Endothelial cell of umbilical vein (primary cell): Measurements from ENCODE around the gene PARD3B. TPM values are rescaled to one million over a fixed set of nuclear protein-coding genes. Genes with fewer than 3 reads are reported as not detected.

ENCODE experiments used
- BruUV-seq: library from RNA; stranded (reverse); fragments of 400-500 nt; replicated peaks from 2 replicates; lab custom pipeline; 2021; lab: Mats Ljungman, UMichigan
- CTCF ChIA-PET: fragments of 300-600, 350-600 bp; sonication (Branson Sonifier 250); formaldehyde crosslinking; loops from one replicate; lab custom pipeline; 2021; ENCODE audit warnings: antibody characterized with exemption, inconsistent platforms; lab: Charles Lee
- POLR2A ChIA-PET: fragments of 300-600, 350-600 bp; sonication (Branson Sonifier 250); formaldehyde crosslinking; loops from one replicate; lab custom pipeline; 2021; ENCODE audit warnings: antibody characterized with exemption, inconsistent platforms; lab: Charles Lee
- DNase-seq: peaks from one replicate; pipeline ENCODE4 v3.0.0-alpha.2; 2011; ENCODE audit warnings: low read depth, low spot score
- FAIRE-seq: peaks from 2 replicates; lab custom pipeline; 2011; peaks lifted over from hg19 to GRCh38; lab: Jason Lieb, UNC
- H2AFZ ChIP-seq: 2 replicates; pipeline ENCODE4 v1.6.0; 2012; ENCODE audit warnings: low read depth, low read length, control low read depth, inconsistent platforms
- H3K27ac ChIP-seq: 2 replicates; pipeline ENCODE4 v1.5.1; 2011; ENCODE audit warnings: low read depth, mild to moderate bottlenecking, control low read depth, low read length, moderate library complexity; ENCODE audit not compliant: insufficient read depth
- H3K27me3 ChIP-seq, 2 experiments: 2 replicates each; pipeline versions ENCODE4 v1.6.0 to v1.6.1; 2011; ENCODE audit warnings: low read length in 2 of 2, mixed read lengths in 1 of 2; ENCODE audit not compliant: control insufficient read depth in 2 of 2, insufficient read depth in 2 of 2
- H3K36me3 ChIP-seq, 2 experiments: 2 replicates in 1 of 2; 3 replicates in 1 of 2; pipeline ENCODE4 v1.5.1; 2011; ENCODE audit warnings: low read length in 2 of 2, mild to moderate bottlenecking in 1 of 2, moderate library complexity in 1 of 2; ENCODE audit not compliant: control insufficient read depth in 2 of 2, insufficient read depth in 2 of 2; ENCODE audit errors: extremely low read depth in 1 of 2
- H3K4me1 ChIP-seq: 3 replicates; pipeline ENCODE4 v1.5.1; 2011; ENCODE audit warnings: mild to moderate bottlenecking, low read length; ENCODE audit not compliant: control insufficient read depth, insufficient read depth; ENCODE audit errors: extremely low read depth
- H3K4me2 ChIP-seq: 2 replicates; pipeline ENCODE4 v1.6.1; 2011; ENCODE audit warnings: low read length, control low read depth, mixed read lengths; ENCODE audit not compliant: insufficient read depth
- H3K4me3 ChIP-seq, 3 experiments: fragments of 200-600 bp in 1 of 3; sonication (generic), shearing (Covaris generic) in 1 of 3; replicated peaks in 1 of 3; 2 replicates each; pipeline ENCODE4 v1.5.1; 2011 to 2016; ENCODE audit warnings: control low read depth in 3 of 3, low read length in 3 of 3, mild to moderate bottlenecking in 2 of 3, inconsistent platforms in 1 of 3, low read depth in 1 of 3, moderate library complexity in 1 of 3; ENCODE audit not compliant: insufficient read depth in 1 of 3
- H3K79me2 ChIP-seq: 2 replicates; pipeline ENCODE4 v1.6.0; 2012; ENCODE audit warnings: low read length, inconsistent platforms; ENCODE audit not compliant: control insufficient read depth, insufficient read depth
- H3K9ac ChIP-seq: replicated peaks from 2 replicates; pipeline ENCODE3; 2011; ENCODE audit warnings: low read length, control low read depth; ENCODE audit not compliant: insufficient read depth; ENCODE audit errors: extremely low read depth
- H3K9me1 ChIP-seq: replicated peaks from 3 replicates; pipeline ENCODE4 v1.6.0; 2011; ENCODE audit warnings: mild to moderate bottlenecking, low read length; ENCODE audit not compliant: control insufficient read depth, insufficient read depth; ENCODE audit errors: extremely low read depth
- H3K9me3 ChIP-seq: replicated peaks from 2 replicates; pipeline ENCODE4 v1.5.1; 2012; ENCODE audit warnings: low read length, inconsistent platforms; ENCODE audit not compliant: control insufficient read depth, insufficient read depth
- H4K20me1 ChIP-seq: replicated peaks from 2 replicates; pipeline ENCODE3; 2011; ENCODE audit warnings: mild to moderate bottlenecking, low read length; ENCODE audit not compliant: control insufficient read depth, insufficient read depth; ENCODE audit errors: extremely low read depth
- EZH2 ChIP-seq: IDR thresholded peaks from 2 replicates; pipeline ENCODE4 v1.6.1; 2012; ENCODE audit warnings: borderline replicate concordance, low read depth, mild to moderate bottlenecking, moderate library complexity, low read length, inconsistent platforms; ENCODE audit not compliant: severe bottlenecking
- FOS ChIP-seq: IDR thresholded peaks from 2 replicates; pipeline ENCODE4 v1.6.1; 2011; ENCODE audit warnings: mild to moderate bottlenecking, low read length, moderate library complexity, borderline replicate concordance; ENCODE audit not compliant: insufficient read depth
- GATA2 ChIP-seq: IDR thresholded peaks from 2 replicates; pipeline ENCODE4 v1.7.0; 2011; ENCODE audit warnings: low read depth, mild to moderate bottlenecking, moderate library complexity, mixed read lengths, low read length; ENCODE audit not compliant: insufficient read length, insufficient read depth
- JUN ChIP-seq: IDR thresholded peaks from 2 replicates; pipeline ENCODE4 v1.6.1; 2011; ENCODE audit warnings: borderline replicate concordance, low read depth; ENCODE audit not compliant: insufficient read length, insufficient read depth
- MYC ChIP-seq: IDR thresholded peaks from one replicate; pipeline ENCODE4 v1.6.1; 2011; ENCODE audit warnings: mild to moderate bottlenecking, low read depth, low read length
- POLR2A ChIP-seq: IDR thresholded peaks from 2 replicates; pipeline ENCODE4 v1.6.1; 2012; ENCODE audit warnings: low read depth, mild to moderate bottlenecking, control low read depth, low read length
- POLR2AphosphoS5 ChIP-seq: IDR thresholded peaks from 2 replicates; pipeline ENCODE4 v1.6.1; 2012; ENCODE audit warnings: low read depth, mild to moderate bottlenecking, control low read depth, low read length, moderate library complexity; ENCODE audit not compliant: insufficient read depth
- dilution Hi-C: fragments of 300-500 bp; cut with MboI; formaldehyde crosslinking; loops from one replicate; pipeline ENCODE4 v1.15.0; 2019; ENCODE audit warnings: low sequenced_read_pairs; ENCODE audit not compliant: extremely low pct_ligation_motif_present
- intact Hi-C: fragments of 100-400 bp; cut with micrococcal nuclease; formaldehyde crosslinking; loops from one replicate; pipeline ENCODE4 v1.10.0; 2022
- polyA plus RNA-seq, 4 experiments: library from polyadenylated mRNA; depleted of rRNA in 3 of 4; stranded (reverse) in 3 of 4; unstranded in 1 of 4; fragments of >200 nt; gene quantifications; 2 replicates each; pipeline versions ENCODE4 v1.2.1 to v1.2.3, GENCODE V29; 2011 to 2012; ENCODE audit warnings: missing spikeins in 1 of 4
- total RNA-seq: library from RNA; stranded (reverse); gene quantifications from 2 replicates; pipeline ENCODE4 v1.2.3, GENCODE V29; 2021
- TF ChIP-seq, protein P1 (sequence below): IDR thresholded peaks from 2 replicates; pipeline ENCODE4 v1.6.1; 2011; ENCODE audit not compliant: insufficient read depth, insufficient read length
- TF ChIP-seq, protein P2 (sequence below), 2 donors: IDR thresholded peaks; 1 replicate in 1 of 2; 2 replicates in 1 of 2; pipeline ENCODE4 v1.5.1; 2011; ENCODE audit warnings: low read length in 2 of 2, mild to moderate bottlenecking in 2 of 2, moderate library complexity in 2 of 2, control low read depth in 1 of 2, inconsistent platforms in 1 of 2, low read depth in 1 of 2; ENCODE audit not compliant: insufficient read depth in 1 of 2; ENCODE audit errors: extremely low read depth in 1 of 2

PARD3B gene
- total and polyA plus RNA-seq, 2 donors (not counting 3 experiments of a cell fraction or from before 2014, with no cell fraction given), result 2.2 to 30.9 TPM

DNA sequence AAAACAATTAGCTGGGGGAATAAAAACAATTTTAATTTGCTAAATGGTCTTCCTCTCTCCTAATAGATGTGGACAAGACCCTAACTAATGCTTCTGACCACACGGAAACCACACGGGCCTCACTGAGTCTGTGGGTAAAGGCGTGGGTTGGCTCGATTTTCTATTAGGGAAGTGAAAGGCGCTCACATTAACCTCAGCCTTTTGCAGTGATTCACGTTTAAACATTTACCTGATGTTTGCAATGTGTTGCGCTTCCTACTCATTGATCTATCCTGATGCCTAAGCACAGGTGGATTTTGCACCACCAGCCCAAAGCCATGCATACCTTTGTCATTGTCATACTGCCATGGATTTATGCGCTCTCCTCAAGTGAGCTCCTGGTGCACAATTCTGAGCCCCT, 1101.4 kb downstream of the PARD3B start:
- peaks cover 0 to 5% of the 10 kb centered on the region in 2 experiments for H3K27me3 ChIP-seq
- TF ChIP-seq MYC, result no peak
- TF ChIP-seq, protein P1, sequence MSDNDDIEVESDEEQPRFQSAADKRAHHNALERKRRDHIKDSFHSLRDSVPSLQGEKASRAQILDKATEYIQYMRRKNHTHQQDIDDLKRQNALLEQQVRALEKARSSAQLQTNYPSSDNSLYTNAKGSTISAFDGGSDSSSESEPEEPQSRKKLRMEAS, result no peak
- TF ChIP-seq JUN, result no peak
- TF ChIP-seq, protein P2, sequence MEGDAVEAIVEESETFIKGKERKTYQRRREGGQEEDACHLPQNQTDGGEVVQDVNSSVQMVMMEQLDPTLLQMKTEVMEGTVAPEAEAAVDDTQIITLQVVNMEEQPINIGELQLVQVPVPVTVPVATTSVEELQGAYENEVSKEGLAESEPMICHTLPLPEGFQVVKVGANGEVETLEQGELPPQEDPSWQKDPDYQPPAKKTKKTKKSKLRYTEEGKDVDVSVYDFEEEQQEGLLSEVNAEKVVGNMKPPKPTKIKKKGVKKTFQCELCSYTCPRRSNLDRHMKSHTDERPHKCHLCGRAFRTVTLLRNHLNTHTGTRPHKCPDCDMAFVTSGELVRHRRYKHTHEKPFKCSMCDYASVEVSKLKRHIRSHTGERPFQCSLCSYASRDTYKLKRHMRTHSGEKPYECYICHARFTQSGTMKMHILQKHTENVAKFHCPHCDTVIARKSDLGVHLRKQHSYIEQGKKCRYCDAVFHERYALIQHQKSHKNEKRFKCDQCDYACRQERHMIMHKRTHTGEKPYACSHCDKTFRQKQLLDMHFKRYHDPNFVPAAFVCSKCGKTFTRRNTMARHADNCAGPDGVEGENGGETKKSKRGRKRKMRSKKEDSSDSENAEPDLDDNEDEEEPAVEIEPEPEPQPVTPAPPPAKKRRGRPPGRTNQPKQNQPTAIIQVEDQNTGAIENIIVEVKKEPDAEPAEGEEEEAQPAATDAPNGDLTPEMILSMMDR (IDR thresholded peaks at IDR 0.05; ENCODE audit: extremely low read depth in 1 of 2, insufficient read depth in 1 of 2, low read depth in 1 of 2, low read length in 2 of 2), result no peak
- no peak for TF ChIP-seq EZH2
- no peak for TF ChIP-seq POLR2AphosphoS5
- no peak for TF ChIP-seq GATA2
- TF ChIP-seq FOS, result no peak
- no peak for TF ChIP-seq POLR2A
- H3K4me3 ChIP-seq, result no peak overlapping the region
- no peaks in the 10 kb centered on the region for H3K79me2 ChIP-seq
- intact Hi-C loops, result no loop called here
- no peaks in the 10 kb centered on the region for H3K9me1 ChIP-seq
- ChIA-PET CTCF (no interaction called here), POLR2A (no interaction called here)
- dilution Hi-C loops, result no loop called here
- no peak for FAIRE-seq
- H3K4me2 ChIP-seq, result no peak overlapping the region
- DNase-seq, result no peak
- no peak overlapping the region for H3K9ac ChIP-seq
- no peak overlapping the region for H3K27ac ChIP-seq
- no peak overlapping the region for H2AFZ ChIP-seq
- no TSS peak for BruUV-seq
- peaks cover 3% of the 10 kb centered on the region for H3K4me1 ChIP-seq
- H3K9me3 ChIP-seq, result no peaks in the 10 kb centered on the region
- H3K36me3 ChIP-seq, result no peaks in the 10 kb centered on the region
- no peaks in the 10 kb centered on the region for H4K20me1 ChIP-seq
